Measurements from ENCODE around the gene CRB2. TPM values are rescaled to one million over a fixed set of nuclear protein-coding genes. Genes with fewer than 3 reads are reported as not detected.

The CRB2 gene
- total RNA-seq, 2 experiments from 2014 or later = not detected

DNA sequence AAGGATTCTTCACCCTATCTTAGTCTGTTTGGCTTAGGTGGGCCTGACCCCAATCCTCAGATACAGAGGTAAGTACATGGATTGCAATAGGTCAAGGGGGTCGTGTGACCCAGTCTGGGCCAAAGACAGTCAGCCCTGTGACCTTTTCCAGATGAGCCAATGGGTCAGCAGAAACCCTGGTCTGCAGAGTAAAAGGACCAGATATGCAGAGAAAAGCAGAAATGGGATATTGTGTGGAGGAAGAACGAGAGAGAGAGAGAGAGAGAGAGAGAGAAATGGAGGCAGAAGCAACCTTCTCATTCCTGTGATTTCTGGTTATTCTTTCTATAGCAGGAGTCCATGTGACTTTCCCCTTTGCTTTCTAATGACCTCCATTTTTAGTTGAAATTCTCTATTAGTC lies 40.4 kb upstream of the CRB2 start:
- Mint-ChIP-seq H3K27ac (no peak overlapping the region), H3K4me3 (no peak overlapping the region), H3K27me3 (no peaks in the 10 kb centered on the region), H3K9me3 (no peaks in the 10 kb centered on the region), H3K36me3 (ENCODE audit: low read depth) (no peaks in the 10 kb centered on the region), H3K4me1 (ENCODE audit: low read depth) (peaks cover 5% of the 10 kb centered on the region)
- ChIA-PET CTCF (no interaction called here), POLR2A (no interaction called here)
- no peak overlapping the region for H3K27ac ChIP-seq (ENCODE audit: low read depth in 1 of 2, low read length in 2 of 2)
- no peaks in the 10 kb centered on the region for H3K36me3 ChIP-seq (ENCODE audit: insufficient read depth, low read length)
- H3K4me1 ChIP-seq (ENCODE audit: insufficient read depth, low read length) = peaks cover under 1% of the 10 kb centered on the region
- no peak overlapping the region for H3K4me3 ChIP-seq (ENCODE audit: low read length)
- intact Hi-C loops (cut with DNase I, micrococcal nuclease) = no loop called here
- no peaks in the 10 kb centered on the region for H3K9me3 ChIP-seq (ENCODE audit: control insufficient read depth in 1 of 2, insufficient read depth in 1 of 2, low read length in 2 of 2)
- H3K27me3 ChIP-seq (ENCODE audit: control insufficient read depth in 1 of 2, insufficient read depth in 2 of 2, low read length in 2 of 2) = no peaks in the 10 kb centered on the region
- TF ChIP-seq, protein P1, sequence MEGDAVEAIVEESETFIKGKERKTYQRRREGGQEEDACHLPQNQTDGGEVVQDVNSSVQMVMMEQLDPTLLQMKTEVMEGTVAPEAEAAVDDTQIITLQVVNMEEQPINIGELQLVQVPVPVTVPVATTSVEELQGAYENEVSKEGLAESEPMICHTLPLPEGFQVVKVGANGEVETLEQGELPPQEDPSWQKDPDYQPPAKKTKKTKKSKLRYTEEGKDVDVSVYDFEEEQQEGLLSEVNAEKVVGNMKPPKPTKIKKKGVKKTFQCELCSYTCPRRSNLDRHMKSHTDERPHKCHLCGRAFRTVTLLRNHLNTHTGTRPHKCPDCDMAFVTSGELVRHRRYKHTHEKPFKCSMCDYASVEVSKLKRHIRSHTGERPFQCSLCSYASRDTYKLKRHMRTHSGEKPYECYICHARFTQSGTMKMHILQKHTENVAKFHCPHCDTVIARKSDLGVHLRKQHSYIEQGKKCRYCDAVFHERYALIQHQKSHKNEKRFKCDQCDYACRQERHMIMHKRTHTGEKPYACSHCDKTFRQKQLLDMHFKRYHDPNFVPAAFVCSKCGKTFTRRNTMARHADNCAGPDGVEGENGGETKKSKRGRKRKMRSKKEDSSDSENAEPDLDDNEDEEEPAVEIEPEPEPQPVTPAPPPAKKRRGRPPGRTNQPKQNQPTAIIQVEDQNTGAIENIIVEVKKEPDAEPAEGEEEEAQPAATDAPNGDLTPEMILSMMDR (IDR thresholded peaks at IDR 0.05) = no peak
- DNase-seq = no peak
- ATAC-seq (ENCODE audit: poor library complexity) = no peak

DNA sequence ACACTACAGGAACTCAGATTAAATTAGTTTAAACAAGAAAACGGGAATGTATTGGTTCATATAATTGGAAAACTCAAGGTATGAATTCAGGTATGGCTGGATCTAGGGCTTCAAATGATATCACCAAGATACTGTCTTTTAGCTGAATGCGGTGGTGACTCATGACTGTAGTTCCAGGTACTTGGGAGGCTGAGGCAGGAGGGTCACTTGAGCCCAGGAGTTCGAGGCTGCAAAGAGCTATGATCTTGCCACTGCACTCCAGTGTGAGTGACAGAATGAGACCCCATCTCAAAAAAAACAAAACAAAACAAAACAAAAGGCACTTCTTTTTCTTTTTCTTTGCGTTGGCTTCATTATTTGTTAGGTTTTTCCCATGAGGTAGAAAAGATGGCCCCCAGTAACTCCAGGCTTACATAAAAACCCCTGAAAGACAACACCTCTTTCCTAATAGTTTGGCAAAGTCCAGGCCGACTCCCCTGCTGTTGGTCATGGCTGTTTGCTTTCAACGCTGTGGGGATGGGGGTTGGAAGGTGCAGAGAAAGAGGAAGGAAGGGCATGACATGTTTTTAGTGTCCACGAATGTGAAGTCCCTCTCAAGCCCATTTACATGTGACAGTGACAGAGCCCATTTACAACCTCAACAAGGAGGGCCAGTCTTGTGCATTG lies 39.8 kb upstream of the CRB2 start:
- H3K27me3 Mint-ChIP-seq = no peaks in the 10 kb centered on the region
- POLR2A ChIA-PET = interaction anchor here (1.1 kb wide), 1 partner anchor 47 kb away, joined by 3 read pairs; no protein-coding TSS in a partner anchor

GRCh38 chr9:123318202-123318601 lies 37.8 kb upstream of the CRB2 start:
- H3K27me3 Mint-ChIP-seq = no peaks in the 10 kb centered on the region
- POLR2A ChIA-PET = no interaction called here

More for the DNA sequence above, 39.8 kb upstream of the CRB2 start:
- TF ChIP-seq, protein P1 (IDR thresholded peaks at IDR 0.05) = no peak
- Mint-ChIP-seq H3K4me1 (ENCODE audit: low read depth) (peaks cover 6% of the 10 kb centered on the region), H3K9me3 (no peaks in the 10 kb centered on the region), H3K27ac (no peak overlapping the region), H3K36me3 (ENCODE audit: low read depth) (no peaks in the 10 kb centered on the region), H3K4me3 (no peak overlapping the region)
- DNase-seq = peak in 2 of 14 experiments; percentile 44 to 56
- no peaks in the 10 kb centered on the region for H3K9me3 ChIP-seq (ENCODE audit: control insufficient read depth in 1 of 2, insufficient read depth in 1 of 2, low read length in 2 of 2)
- CTCF ChIA-PET = no interaction called here
- ATAC-seq (ENCODE audit: poor library complexity) = no peak
- H3K4me3 ChIP-seq (ENCODE audit: low read length) = no peak overlapping the region
- H3K27ac ChIP-seq (ENCODE audit: low read depth in 1 of 2, low read length in 2 of 2) = no peak overlapping the region
- H3K4me1 ChIP-seq (ENCODE audit: insufficient read depth, low read length) = peaks cover 6% of the 10 kb centered on the region
- no peaks in the 10 kb centered on the region for H3K36me3 ChIP-seq (ENCODE audit: insufficient read depth, low read length)
- H3K27me3 ChIP-seq (ENCODE audit: control insufficient read depth in 1 of 2, insufficient read depth in 2 of 2, low read length in 2 of 2) = no peaks in the 10 kb centered on the region
- intact Hi-C loops (cut with DNase I, micrococcal nuclease) = no loop called here

More at GRCh38 chr9:123318202-123318601, 37.8 kb upstream of the CRB2 start:
- Mint-ChIP-seq H3K9me3 (no peaks in the 10 kb centered on the region), H3K27ac (peak overlapping the region; percentile 33), H3K4me1 (ENCODE audit: low read depth) (peaks cover 26% of the 10 kb centered on the region), H3K4me3 (no peak overlapping the region), H3K36me3 (ENCODE audit: low read depth) (no peaks in the 10 kb centered on the region)
- CTCF ChIA-PET = interaction anchor here (0.6 kb wide), 1 partner anchor 27 kb away, joined by 4 read pairs; no protein-coding TSS in a partner anchor
- Histone ChIP-seq H3K4me1 (ENCODE audit: insufficient read depth, low read length) (peaks cover 27% of the 10 kb centered on the region), H3K9me3 (ENCODE audit: control insufficient read depth in 1 of 2, insufficient read depth in 1 of 2, low read length in 2 of 2) (no peaks in the 10 kb centered on the region), H3K27me3 (ENCODE audit: control insufficient read depth in 1 of 2, insufficient read depth in 2 of 2, low read length in 2 of 2) (no peaks in the 10 kb centered on the region), H3K36me3 (ENCODE audit: insufficient read depth, low read length) (no peaks in the 10 kb centered on the region), H3K27ac (ENCODE audit: low read depth in 1 of 2, low read length in 2 of 2) (no peak overlapping the region), H3K4me3 (ENCODE audit: low read length) (no peak overlapping the region)
- DNase-seq = no peak
- intact Hi-C loops (cut with DNase I, micrococcal nuclease) = no loop called here
- TF ChIP-seq, protein P1 (IDR thresholded peaks at IDR 0.05) = no peak
- ATAC-seq (ENCODE audit: poor library complexity) = no peak
